ENCODE measurements around the gene DCUN1D3.
A peak's percentile ranks its signal among the peaks of the same experiment; 100 is the strongest.

Gene DCUN1D3

GRCh38 chr16:20818929-20819585 is 81.1 kb downstream of the DCUN1D3 start:
- no peak for DNase-seq

DNA sequence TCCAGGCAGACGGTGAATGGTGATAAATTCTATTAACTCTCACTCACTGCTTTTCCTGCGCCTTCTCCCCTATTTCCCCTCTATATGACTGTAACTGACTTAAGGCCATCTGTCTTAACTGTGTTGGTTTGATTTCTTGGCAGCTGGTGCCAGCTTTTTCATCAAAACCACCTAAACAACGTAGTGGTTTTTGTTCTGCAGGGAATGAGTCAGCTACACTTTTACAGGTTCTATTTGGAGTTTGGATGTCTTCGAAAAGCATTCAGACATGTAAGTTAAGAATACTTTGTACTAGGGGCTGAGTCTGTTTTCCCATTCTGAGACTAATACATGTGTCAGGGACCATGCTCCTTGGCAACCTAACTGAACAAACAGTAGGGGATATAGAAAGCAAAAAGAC is 85.4 kb downstream of the DCUN1D3 start:
- no peak for DNase-seq

- no peak for DNase-seq
Observed at GRCh38 chr16:20812510-20812909, 87.6 kb downstream of the DCUN1D3 start.

- no peak for DNase-seq
Observed at GRCh38 chr16:20811889-20812439, 88.2 kb downstream of the DCUN1D3 start.

DNA sequence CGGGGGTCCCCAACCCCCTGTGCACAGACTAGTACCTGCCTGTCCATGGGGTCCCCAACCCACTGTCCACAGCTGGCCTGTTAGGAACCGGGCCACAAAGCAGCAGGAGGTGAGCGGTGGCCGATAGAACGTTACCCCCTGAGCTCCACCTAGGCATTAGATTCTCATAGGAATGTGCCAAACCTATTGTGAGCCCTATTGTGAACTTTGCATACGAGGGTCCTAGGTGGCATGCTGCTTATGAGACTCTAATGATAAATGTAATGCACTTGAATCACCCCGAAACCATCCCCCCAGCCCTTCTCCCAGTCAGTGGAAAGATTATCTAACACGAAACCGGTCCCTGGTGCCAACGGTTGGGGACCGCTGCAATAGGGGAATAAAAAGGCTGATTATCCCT is 92.3 kb downstream of the DCUN1D3 start:
- DNase-seq = no peak

- peak; percentile 94 to 95 for DNase-seq
Observed at GRCh38 chr16:20806168-20807050, 93.7 kb downstream of the DCUN1D3 start, which contains the start of the genes ERI2 and REXO5. TSS of gene ERI2 (minus strand) at chr16:20806472. CDS start at chr16:20806430, 42 bp downstream. TSS of gene REXO5 (plus strand) at chr16:20806527. CDS start at chr16:20806954, 427 bp downstream.

DNA sequence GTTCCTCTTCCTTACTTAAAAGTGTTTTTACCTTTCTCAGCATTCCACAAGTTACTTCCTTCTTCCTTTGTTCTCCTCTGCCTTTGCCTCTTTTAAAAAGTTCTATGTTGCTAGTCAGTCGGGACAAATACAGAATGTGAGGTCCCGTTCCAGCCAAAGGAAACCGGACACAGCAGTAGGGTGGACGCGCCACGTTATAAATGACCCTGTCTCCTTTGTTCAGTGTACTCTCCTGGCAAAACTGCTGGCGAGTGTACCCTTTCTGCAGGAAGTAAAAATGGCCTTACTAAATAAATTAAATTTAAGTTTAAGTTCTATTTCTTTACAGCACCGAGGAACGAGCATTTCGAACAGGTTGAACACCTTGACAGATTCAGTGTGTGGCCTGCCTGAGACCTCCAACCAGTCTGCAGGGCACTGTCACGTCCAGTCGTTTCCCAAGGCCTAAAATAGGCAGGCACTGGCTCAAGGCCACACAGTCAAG is 94.4 kb downstream of the DCUN1D3 start:
- DNase-seq = peak; percentile 58 to 64

Measured in SHP77 (cell line).